Measurements from ENCODE around the gene LCK.

DNA sequence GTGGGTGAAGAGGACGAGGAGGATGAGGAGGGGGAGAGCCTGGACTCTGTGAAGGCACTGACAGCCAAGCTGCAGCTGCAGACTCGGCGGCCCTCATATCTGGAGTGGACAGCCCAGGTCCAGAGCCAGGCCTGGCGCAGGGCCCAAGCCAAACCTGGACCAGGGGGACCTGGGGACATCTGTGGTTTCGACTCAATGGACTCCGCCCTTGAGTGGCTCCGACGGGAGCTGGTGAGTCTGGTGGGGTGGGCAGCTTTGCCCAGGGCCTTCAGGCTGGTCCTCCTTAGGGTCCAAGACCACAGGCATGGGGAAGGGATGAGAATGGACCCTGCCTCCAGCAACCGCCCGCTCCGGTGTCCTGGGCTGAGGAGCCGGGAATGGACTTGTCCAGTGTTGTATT, 3.6 kb upstream of the LCK start:
- TF ChIP-seq SMC3 (IDR thresholded peaks at IDR 0.05; ENCODE audit: low read depth, low read length) (no peak), MEF2A (IDR thresholded peaks at IDR 0.05; ENCODE audit: borderline replicate concordance, low read depth) (no peak), POLR2AphosphoS5 (IDR thresholded peaks at IDR 0.05; ENCODE audit: low read depth, low read length) (no peak), MXI1 (IDR thresholded peaks at IDR 0.05; ENCODE audit: low read depth, low read length) (no peak), FOXJ3 (CRISPR knock-in tag; IDR thresholded peaks at IDR 0.05) (no peak), NFIC (IDR thresholded peaks at IDR 0.05; ENCODE audit: borderline replicate concordance) (no peak), CHD2 (IDR thresholded peaks at IDR 0.05; ENCODE audit: low read length, partially characterized antibody) (no peak)
- TF ChIP-seq, protein P1, sequence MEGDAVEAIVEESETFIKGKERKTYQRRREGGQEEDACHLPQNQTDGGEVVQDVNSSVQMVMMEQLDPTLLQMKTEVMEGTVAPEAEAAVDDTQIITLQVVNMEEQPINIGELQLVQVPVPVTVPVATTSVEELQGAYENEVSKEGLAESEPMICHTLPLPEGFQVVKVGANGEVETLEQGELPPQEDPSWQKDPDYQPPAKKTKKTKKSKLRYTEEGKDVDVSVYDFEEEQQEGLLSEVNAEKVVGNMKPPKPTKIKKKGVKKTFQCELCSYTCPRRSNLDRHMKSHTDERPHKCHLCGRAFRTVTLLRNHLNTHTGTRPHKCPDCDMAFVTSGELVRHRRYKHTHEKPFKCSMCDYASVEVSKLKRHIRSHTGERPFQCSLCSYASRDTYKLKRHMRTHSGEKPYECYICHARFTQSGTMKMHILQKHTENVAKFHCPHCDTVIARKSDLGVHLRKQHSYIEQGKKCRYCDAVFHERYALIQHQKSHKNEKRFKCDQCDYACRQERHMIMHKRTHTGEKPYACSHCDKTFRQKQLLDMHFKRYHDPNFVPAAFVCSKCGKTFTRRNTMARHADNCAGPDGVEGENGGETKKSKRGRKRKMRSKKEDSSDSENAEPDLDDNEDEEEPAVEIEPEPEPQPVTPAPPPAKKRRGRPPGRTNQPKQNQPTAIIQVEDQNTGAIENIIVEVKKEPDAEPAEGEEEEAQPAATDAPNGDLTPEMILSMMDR (IDR thresholded peaks at IDR 0.05), result no peak
- TF ChIP-seq, protein P2, sequence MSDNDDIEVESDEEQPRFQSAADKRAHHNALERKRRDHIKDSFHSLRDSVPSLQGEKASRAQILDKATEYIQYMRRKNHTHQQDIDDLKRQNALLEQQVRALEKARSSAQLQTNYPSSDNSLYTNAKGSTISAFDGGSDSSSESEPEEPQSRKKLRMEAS (IDR thresholded peaks at IDR 0.05; ENCODE audit: low read depth), result no peak

Data from SK-N-SH (cell line).